Right ventricle myocardium superior (tissue), 1 donor: Measurements from ENCODE around the gene C1orf167. TPM values are rescaled to one million over a fixed set of nuclear protein-coding genes. Genes with fewer than 3 reads are reported as not detected.

ENCODE experiments used
- ATAC-seq: fragments of 200-7000 bp; cut with Tn5 transposase; one replicate; pipeline ENCODE4 v1.9.1; 2020; ENCODE audit warnings: mild to moderate bottlenecking; ENCODE audit not compliant: poor library complexity
- DNase-seq: peaks from one replicate; pipeline ENCODE4 v3.0.0-alpha.2; 2020
- intact Hi-C: fragments of 100-400 bp; cut with DNase I; formaldehyde crosslinking; loops from one replicate; pipeline ENCODE4 v1.11.2; 2022
- long read RNA-seq: library from polyadenylated mRNA; unstranded; transcript quantifications from one replicate; pipeline ENCODE4 v2.0.0, GENCODE V29; 2021
- total RNA-seq: library from RNA; stranded (reverse); fragmentation: NEBNext Ultra II Directional; extraction: Animal tissue kit (Norgen Biotek cat#: 25700); gene quantifications from one replicate; pipeline ENCODE4 v1.2.1, GENCODE V29; 2021
- donor health status: DM: no; HTN: yes; CAD: no; lungs with severe emphysema.

C1orf167 gene, protein sequence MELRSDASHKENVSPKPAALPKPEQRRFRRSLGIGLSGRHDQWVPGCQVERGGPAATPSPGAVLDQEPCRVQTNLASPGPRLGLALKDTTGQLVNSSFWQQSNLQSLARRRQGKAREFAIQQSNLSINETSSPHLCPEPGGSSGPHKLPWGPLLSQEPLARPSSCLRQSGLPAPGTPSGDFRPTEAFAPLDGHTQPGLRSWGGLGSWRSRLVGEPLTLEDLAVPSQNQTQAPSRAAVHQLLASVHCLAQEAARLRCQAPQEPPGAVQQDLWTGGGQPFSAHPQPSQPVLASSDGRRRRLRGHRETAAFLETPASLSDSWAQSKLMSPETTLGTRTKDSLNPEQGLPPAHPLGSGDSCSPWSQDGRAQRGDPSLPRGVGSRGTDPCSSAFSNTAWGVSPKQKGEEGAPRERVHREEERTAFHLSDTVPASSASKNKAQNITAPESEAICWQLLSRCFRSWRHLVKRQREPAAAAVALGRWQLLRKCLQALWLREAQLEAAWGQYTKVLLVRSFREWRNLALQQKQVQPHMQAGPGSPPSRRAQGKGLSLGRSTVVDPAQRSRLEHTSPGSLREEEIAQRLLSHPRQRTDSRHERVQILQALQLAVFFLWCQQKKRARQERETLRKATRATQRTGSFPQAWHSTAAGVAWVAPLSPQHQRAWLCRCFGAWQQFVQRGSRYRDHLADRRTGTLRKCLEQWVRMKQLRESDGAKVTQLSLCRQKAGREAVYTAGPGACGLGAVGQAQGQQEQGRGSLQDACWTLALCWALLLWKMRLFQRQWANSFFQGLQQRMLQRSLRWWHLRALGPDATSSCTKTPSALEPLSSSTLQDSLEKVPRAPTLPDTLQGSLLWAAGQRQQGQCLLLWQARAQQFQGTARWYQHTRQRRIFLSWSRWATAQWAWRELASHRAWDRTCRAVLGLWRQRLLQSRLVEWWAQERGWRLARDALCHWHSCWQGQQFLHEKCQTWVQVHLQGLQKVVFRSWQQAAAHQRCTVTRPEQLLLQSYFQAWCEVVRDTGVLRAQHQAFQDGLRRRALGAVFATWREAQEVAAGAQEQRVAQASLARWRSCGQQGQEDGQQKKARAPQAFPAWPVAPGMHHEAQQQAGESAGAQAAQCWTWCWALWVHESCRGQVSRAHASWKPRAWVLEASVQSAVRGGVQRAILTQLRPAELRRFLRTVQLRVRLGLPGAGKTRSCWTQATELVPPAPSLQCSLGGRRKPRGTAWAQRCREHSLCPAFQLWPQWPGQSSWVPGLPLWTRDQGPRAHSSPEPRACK (N-terminal part only)
- 2.7 TPM for total RNA-seq
- long read RNA-seq, partial matches to known transcripts = 0 of 1 reads
- long read RNA-seq, other reads (novel, unspliced or antisense) = 1 of 1 reads

DNA sequence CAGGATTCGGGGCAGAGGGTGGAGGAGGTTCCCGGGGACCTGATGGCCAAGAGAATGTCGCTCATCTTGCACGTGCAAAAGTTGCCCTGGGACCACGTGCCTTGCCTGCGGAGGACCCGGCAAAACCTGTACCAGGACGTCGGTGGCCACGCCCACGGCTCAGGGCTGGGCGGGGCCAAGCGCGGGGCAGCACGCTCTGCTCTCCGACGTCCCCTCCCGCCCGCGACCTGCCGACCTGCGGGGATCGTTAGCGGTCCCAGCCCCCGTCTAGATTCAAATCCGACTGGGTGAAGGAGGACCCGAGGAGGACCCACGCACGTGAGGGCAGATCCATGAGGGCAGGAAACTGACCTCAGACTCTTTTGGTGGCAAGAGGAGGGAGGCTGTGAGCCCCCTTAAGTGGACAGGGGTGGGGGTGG, at the start of gene C1orf167:
Gene C1orf167, plus strand, starts transcription at position 206 of the 419 bp plus-strand sequence. CDS start 2,208 bp downstream, outside the sequence.
- intact Hi-C loops = no loop called here
- no peak for DNase-seq
- ATAC-seq = no peak

DNA sequence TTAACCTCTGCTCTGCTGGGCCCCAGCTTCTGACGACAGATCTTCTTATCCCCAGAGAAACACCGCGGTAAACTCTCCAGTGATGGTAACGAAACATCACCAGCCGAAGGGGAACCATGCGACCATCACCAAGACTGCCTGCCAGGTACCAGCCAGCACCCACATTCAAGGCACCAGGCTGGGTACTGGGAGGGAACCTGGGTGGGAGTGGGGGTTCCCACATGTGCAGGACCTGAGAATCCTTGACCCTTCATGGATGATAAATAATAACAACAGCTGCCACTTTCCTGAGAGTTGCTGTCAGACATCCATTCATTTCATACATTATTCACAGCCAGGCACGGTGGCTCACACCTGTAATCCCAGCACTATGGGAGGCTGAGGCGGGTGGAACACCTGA, 49.7 kb upstream of the C1orf167 start:
- DNase-seq (no peak), ATAC-seq (no peak)
- intact Hi-C loops = no loop called here

- no peak for DNase-seq
- ATAC-seq = no peak
- intact Hi-C loops = no loop called here
Measured at GRCh38 chr1:11713095-11713494, 48.9 kb upstream of the C1orf167 start.

DNA sequence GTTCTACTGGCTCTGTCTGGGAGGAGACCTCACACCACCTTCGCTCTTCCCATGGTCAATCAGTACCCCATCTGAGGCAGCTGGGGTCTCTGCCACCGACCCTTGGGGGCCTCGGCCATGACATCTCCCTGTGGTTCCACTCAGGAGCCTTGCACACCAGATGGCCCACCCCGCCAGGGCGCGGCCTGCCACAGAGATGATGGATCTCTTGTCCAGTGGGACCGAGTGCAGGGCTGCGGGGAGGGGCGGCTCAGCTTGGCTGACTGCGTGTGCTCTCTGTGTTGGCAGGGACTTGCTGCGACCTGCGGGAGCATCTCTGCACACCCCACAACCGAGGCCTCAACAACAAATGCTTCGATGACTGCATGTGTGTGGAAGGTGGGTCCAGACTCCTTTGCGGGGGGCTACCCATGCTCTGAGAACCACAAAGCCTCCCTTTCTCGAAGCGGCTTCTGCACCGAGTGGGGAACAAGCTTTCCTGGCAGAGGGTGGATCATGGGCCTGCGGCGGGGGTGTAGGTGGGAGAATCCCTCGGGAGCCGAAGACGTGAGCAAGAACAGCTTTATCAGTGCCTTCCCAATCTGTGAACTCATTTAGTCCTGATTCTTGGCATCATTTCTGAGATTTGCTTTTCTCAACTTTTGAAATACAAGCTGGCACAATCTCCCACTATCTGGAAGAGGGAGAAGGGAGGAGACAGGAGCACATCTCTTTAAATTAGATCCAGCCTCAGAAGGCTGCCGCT, 47.0 kb upstream of the C1orf167 start:
- intact Hi-C loops = loop anchor here (5.0 kb wide), 1 partner anchor 63 kb away; the partner anchor contains the start of genes FBXO2 and FBXO44
- DNase-seq (no peak), ATAC-seq (no peak)

- intact Hi-C loops = loop anchor here (5.0 kb wide), 1 partner anchor 67 kb away; the partner anchor contains the start of genes FBXO2 and FBXO44
- DNase-seq (peak; percentile 90), ATAC-seq (peak; percentile 88)
Measured at GRCh38 chr1:11719313-11720032, 42.5 kb upstream of the C1orf167 start.

GRCh38 chr1:11720033-11720376, 42.0 kb upstream of the C1orf167 start:
- no peak for ATAC-seq
- no peak for DNase-seq
- intact Hi-C loops = no loop called here

- intact Hi-C loops = no loop called here
- no peak for DNase-seq
- ATAC-seq = no peak
Measured at GRCh38 chr1:11720525-11720924, 41.5 kb upstream of the C1orf167 start.

GRCh38 chr1:11721311-11721710, 40.7 kb upstream of the C1orf167 start:
- intact Hi-C loops = no loop called here
- DNase-seq (no peak), ATAC-seq (no peak)

GRCh38 chr1:11722538-11722937, 39.5 kb upstream of the C1orf167 start:
- ATAC-seq = no peak
- intact Hi-C loops = no loop called here
- DNase-seq = no peak

DNA sequence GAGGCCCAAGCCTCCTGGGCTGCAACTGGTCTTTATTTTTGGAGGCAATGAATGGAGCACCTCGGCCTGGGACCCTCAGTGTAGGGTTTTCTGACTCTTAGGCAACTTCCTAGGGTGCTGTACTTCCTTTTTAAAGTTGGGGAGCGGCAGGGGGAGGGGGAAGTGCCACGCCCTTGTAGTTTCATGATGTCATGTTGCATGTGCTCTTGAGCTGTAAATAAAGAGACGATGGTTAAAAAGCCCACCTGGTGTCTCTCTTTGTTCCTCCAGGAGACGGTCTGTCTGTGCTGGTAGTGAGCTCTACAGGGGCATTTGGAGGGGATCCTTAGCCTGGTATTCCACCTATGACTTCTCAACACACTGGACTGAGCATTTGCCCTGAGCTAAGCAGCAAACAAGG, 36.4 kb upstream of the C1orf167 start:
- intact Hi-C loops = no loop called here
- ATAC-seq = no peak

DNA sequence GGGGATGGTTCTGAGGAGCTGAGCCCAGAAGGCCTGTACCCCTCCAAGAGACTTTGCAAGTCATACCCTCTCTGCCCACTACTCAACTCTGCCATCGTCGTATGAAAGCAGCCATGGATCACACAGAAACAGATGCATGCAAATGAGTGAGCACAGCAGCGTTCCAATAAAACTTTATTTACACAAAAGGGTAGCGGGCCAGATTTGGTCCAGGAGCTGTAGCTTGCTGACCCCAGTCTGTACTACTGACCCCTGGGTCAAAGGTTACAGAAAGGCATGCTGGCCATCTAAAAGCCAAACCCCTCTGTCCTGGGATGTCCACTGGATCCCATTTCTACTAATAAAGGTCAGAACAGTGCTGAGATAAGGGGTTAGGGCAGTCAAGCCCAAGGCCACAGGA, 34.9 kb upstream of the C1orf167 start:
- no peak for DNase-seq
- intact Hi-C loops = no loop called here
- ATAC-seq = no peak

More for the DNA sequence above, 36.4 kb upstream of the C1orf167 start:
- DNase-seq = no peak

- ATAC-seq (no peak), DNase-seq (no peak)
- intact Hi-C loops = no loop called here
Measured at GRCh38 chr1:11728126-11728806, 33.7 kb upstream of the C1orf167 start.

- DNase-seq = no peak
- no peak for ATAC-seq
- intact Hi-C loops = no loop called here
Measured at GRCh38 chr1:11729155-11729497, 32.9 kb upstream of the C1orf167 start.

DNA sequence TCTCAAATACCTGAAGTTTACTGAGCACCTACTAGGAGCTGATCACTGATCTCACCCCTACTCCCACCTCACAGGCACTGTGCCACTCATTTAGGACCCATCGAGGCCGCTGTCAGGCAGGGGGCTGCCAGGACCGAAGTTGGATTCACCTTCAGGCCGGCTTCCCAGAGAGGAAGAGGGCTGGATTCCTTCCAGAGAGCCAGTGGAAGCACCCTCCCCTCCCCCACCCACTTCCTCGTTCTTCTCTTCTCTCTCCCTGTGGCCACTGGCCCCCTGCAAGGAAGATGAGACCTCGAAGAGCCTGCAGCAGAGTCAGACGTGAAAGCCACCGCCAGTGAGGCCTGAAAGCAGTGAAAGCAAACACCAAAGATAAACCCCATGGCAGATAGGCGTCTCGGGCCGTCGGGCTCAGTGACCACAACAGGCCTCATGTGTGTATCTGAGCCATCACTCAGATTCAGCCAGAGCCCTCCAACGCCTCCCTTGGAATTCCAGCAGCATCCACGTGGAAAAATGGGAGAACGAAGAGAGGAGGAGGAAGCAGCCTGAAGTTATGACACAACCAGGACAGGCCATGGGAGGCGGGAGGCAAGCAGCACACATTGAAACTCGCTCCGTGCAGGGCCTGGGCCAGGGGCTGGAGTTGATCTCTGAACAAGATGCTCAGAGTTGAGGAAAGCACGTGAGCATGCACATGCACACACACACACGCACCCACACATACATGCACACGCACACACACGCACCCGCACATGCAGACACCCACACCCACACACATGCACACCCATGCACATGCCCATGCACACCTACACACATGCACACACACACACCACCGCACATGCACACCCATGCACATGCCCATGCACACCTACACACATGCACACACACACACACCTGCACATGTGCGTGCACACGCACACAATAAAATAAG, 32.2 kb upstream of the C1orf167 start:
- peak; percentile 13 for ATAC-seq

DNA sequence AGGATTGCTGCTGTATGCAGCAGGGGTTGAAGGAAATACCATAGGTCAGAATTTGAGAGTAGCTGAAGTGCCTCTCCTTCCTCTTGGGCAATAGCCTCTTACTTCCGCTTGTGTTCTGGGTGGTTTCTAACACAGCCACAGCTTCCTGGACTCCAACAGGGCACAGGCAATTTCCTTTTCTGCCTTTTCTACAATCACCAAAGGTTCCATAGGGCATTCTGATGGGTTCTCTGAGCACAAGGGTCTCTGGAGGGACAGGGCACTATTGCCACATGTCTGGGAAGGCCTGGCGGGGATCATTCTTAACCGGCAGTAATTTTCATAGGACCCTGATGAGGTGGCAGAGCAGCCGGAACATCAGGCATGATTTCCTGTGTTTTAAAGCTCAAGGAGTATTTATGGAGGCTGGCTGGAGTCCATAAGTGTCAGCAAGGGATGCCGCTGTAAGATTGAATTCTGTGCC, 31.5 kb upstream of the C1orf167 start:
- intact Hi-C loops = loop anchor here (10.0 kb wide), 1 partner anchor 54 kb away; no protein-coding TSS in a partner anchor
- ATAC-seq (peak; percentile 63), DNase-seq (no peak)

More for the DNA sequence above, 32.2 kb upstream of the C1orf167 start:
- intact Hi-C loops = loop anchor here (10.0 kb wide), 1 partner anchor 55 kb away; no protein-coding TSS in a partner anchor
- DNase-seq = peak; percentile 61
